Panc1 (cell line): ENCODE results near the gene RIPOR2.

Source experiments
- POLR2AphosphoS5 ChIP-seq: IDR thresholded peaks from 2 replicates; pipeline ENCODE4 v1.6.1; 2012; ENCODE audit warnings: mild to moderate bottlenecking, low read depth, low read length, moderate library complexity
- TCF7L2 ChIP-seq: IDR thresholded peaks from 2 replicates; pipeline ENCODE4 v1.6.1; 2011; ENCODE audit warnings: mild to moderate bottlenecking, low read depth, low read length, inconsistent platforms

DNA sequence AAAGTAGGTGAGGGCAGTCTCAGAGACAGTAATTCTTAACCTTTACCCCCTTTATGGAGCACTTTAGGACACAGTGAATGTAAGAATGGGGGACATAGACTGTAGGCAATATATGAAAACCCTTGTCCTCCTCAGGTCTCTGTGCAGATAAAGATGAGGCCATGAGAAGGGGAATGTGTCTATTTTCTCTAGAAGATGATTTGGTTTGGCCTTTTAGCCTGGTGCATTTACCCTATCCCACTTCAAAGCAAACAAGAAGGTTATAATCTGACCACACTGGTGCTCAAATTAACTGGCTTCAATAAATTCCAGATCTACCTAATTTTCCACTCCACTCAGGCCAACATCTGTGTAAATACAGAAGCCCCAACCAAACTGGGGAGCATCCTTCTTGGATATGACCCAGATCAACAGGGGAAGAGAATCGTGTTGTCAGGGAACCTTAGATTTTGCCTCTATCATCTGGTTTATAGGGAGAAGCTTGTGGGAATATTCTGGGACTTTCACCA lies 42.4 kb downstream of the RIPOR2 start:
- TF ChIP-seq TCF7L2 (no peak), POLR2AphosphoS5 (no peak)
